ENCODE results near the gene ADGRG1.

The ADGRG1 gene

DNA sequence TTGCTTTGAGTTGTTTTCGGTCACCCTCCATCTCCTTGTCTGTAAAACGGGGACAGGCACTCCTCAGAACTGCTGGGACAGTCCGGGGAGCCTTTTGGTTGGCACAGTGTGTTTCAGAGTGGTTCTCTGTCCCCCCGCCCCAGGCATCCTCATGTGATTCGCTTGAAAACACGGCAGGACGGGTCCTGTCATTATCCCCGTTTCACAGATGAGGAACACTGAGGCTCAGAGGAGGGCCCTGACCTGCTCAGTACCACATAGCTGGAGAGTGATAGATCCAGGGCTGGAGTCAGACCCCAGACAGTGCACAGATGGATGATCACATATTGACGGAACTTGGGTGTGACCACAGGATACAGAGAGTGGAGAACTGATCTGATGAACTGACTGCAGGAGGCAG lies 13.5 kb upstream of the ADGRG1 start:
- Histone ChIP-seq H3K9me3 (ENCODE audit: insufficient read depth, low read length, severe bottlenecking) (no peaks in the 10 kb centered on the region), H2AFZ (ENCODE audit: low read depth, low read length) (no peak overlapping the region), H3K4me2 (ENCODE audit: insufficient read depth, low read length) (no peak overlapping the region), H3K9ac (ENCODE audit: low read depth, low read length) (no peak overlapping the region), H3K4me3 (ENCODE audit: low read depth in 1 of 2, low read length in 2 of 2) (no peak overlapping the region), H3K36me3 (ENCODE audit: insufficient read depth, low read length) (no peaks in the 10 kb centered on the region), H3K4me1 (ENCODE audit: insufficient read depth, low read length) (no peaks in the 10 kb centered on the region), H3K79me2 (ENCODE audit: insufficient read depth, low read length) (no peaks in the 10 kb centered on the region), H3K27me3 (ENCODE audit: insufficient read depth, low read length, poor library complexity) (no peaks in the 10 kb centered on the region), H4K20me1 (ENCODE audit: insufficient read depth, low read length) (no peaks in the 10 kb centered on the region), H3K27ac (ENCODE audit: low read length) (no peak overlapping the region)
- DNase-seq (no peak), ATAC-seq (ENCODE audit: insufficient read depth, low read depth) (no peak)
- TF ChIP-seq EZH2 (IDR thresholded peaks at IDR 0.05; ENCODE audit: borderline replicate concordance, low read depth, low read length, severe bottlenecking): no peak
- TF ChIP-seq, protein P1, sequence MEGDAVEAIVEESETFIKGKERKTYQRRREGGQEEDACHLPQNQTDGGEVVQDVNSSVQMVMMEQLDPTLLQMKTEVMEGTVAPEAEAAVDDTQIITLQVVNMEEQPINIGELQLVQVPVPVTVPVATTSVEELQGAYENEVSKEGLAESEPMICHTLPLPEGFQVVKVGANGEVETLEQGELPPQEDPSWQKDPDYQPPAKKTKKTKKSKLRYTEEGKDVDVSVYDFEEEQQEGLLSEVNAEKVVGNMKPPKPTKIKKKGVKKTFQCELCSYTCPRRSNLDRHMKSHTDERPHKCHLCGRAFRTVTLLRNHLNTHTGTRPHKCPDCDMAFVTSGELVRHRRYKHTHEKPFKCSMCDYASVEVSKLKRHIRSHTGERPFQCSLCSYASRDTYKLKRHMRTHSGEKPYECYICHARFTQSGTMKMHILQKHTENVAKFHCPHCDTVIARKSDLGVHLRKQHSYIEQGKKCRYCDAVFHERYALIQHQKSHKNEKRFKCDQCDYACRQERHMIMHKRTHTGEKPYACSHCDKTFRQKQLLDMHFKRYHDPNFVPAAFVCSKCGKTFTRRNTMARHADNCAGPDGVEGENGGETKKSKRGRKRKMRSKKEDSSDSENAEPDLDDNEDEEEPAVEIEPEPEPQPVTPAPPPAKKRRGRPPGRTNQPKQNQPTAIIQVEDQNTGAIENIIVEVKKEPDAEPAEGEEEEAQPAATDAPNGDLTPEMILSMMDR (IDR thresholded peaks at IDR 0.05; ENCODE audit: borderline replicate concordance, extremely low read depth, low read length, poor library complexity, severe bottlenecking): no peak

DNA sequence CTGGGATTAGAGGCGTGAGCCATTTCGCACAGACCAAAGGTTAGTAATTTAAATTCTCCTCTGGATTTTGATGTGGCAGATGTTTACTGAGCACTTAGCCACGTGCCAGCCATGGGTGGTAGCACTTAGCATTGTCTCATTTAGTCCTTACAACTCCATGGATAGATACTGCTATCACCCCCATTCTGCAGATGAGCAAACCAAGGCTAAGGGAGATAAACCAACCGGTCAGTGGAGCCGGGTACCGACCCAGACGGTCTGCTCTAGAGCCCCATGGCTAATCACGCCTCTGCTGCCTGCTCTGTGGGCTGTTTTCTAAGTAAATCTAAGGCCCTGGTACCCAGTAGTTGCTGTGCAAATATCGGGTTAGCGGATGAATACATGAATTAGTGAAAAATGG lies 12.6 kb upstream of the ADGRG1 start:
- no peak for DNase-seq
- H3K27ac ChIP-seq (ENCODE audit: low read length): no peak overlapping the region
- H3K9me3 ChIP-seq (ENCODE audit: insufficient read depth, low read length, severe bottlenecking): no peaks in the 10 kb centered on the region
- no peaks in the 10 kb centered on the region for H3K27me3 ChIP-seq (ENCODE audit: insufficient read depth, low read length, poor library complexity)
- no peak overlapping the region for H3K9ac ChIP-seq (ENCODE audit: low read depth, low read length)
- H4K20me1 ChIP-seq (ENCODE audit: insufficient read depth, low read length): no peaks in the 10 kb centered on the region
- H2AFZ ChIP-seq (ENCODE audit: low read depth, low read length): no peak overlapping the region
- TF ChIP-seq, protein P1 (IDR thresholded peaks at IDR 0.05; ENCODE audit: borderline replicate concordance, extremely low read depth, low read length, poor library complexity, severe bottlenecking): no peak
- no peak for TF ChIP-seq EZH2 (IDR thresholded peaks at IDR 0.05; ENCODE audit: borderline replicate concordance, low read depth, low read length, severe bottlenecking)
- H3K36me3 ChIP-seq (ENCODE audit: insufficient read depth, low read length): no peaks in the 10 kb centered on the region
- H3K4me3 ChIP-seq (ENCODE audit: low read depth in 1 of 2, low read length in 2 of 2): no peak overlapping the region
- no peaks in the 10 kb centered on the region for H3K4me1 ChIP-seq (ENCODE audit: insufficient read depth, low read length)
- no peak for ATAC-seq (ENCODE audit: insufficient read depth, low read depth)
- no peaks in the 10 kb centered on the region for H3K79me2 ChIP-seq (ENCODE audit: insufficient read depth, low read length)
- no peak overlapping the region for H3K4me2 ChIP-seq (ENCODE audit: insufficient read depth, low read length)

DNA sequence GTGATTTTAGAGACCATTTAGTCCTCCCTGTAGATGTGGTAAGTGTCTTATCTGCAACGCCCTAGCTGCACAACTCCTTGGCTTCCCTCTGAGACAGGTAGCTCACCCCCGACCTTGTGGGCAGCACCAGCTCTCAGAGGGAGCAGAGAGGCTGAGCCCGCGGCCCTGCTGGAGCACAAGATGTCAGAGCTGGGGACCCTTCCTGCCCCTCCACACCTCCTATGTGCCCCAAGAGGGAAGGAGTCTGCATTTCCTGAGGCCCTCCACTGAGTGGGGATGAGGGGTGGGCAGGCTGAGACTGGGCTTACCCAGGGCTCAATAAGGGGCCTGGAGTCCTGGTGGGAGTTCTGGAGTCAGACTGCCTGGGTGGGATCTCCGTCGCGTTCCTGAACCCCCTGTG lies 12.2 kb upstream of the ADGRG1 start:
- Histone ChIP-seq H3K4me2 (ENCODE audit: insufficient read depth, low read length) (no peak overlapping the region), H3K27me3 (ENCODE audit: insufficient read depth, low read length, poor library complexity) (no peaks in the 10 kb centered on the region), H3K4me1 (ENCODE audit: insufficient read depth, low read length) (no peaks in the 10 kb centered on the region), H2AFZ (ENCODE audit: low read depth, low read length) (no peak overlapping the region), H3K79me2 (ENCODE audit: insufficient read depth, low read length) (no peaks in the 10 kb centered on the region), H4K20me1 (ENCODE audit: insufficient read depth, low read length) (no peaks in the 10 kb centered on the region), H3K9ac (ENCODE audit: low read depth, low read length) (no peak overlapping the region), H3K36me3 (ENCODE audit: insufficient read depth, low read length) (no peaks in the 10 kb centered on the region), H3K9me3 (ENCODE audit: insufficient read depth, low read length, severe bottlenecking) (no peaks in the 10 kb centered on the region), H3K27ac (ENCODE audit: low read length) (no peak overlapping the region), H3K4me3 (ENCODE audit: low read depth in 1 of 2, low read length in 2 of 2) (no peak overlapping the region)
- no peak for ATAC-seq (ENCODE audit: insufficient read depth, low read depth)
- TF ChIP-seq, protein P1 (IDR thresholded peaks at IDR 0.05; ENCODE audit: borderline replicate concordance, extremely low read depth, low read length, poor library complexity, severe bottlenecking): no peak
- no peak for TF ChIP-seq EZH2 (IDR thresholded peaks at IDR 0.05; ENCODE audit: borderline replicate concordance, low read depth, low read length, severe bottlenecking)
- no peak for DNase-seq

DNA sequence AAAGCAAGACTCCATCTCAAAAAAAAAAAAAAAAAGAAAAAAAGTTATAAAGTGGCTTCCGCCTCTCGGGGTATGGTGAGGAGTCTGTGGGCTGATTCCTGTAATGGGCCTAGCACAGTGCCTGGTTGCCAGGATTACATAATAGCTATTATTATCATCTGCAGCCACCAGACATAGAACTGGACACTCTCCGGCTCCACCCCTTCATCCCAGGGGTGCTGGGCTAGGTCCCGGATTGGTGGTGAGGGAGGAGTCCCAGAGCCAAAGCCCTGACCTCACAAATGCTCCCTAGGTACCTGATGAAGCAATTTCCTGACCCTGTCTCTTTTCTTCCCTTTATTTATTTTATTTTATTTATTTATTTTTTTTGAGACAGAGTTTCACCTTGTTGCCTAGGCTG lies 11.6 kb upstream of the ADGRG1 start:
- Histone ChIP-seq H3K9me3 (ENCODE audit: insufficient read depth, low read length, severe bottlenecking) (no peaks in the 10 kb centered on the region), H3K4me2 (ENCODE audit: insufficient read depth, low read length) (no peak overlapping the region), H4K20me1 (ENCODE audit: insufficient read depth, low read length) (no peaks in the 10 kb centered on the region), H3K27me3 (ENCODE audit: insufficient read depth, low read length, poor library complexity) (no peaks in the 10 kb centered on the region), H3K9ac (ENCODE audit: low read depth, low read length) (no peak overlapping the region), H3K36me3 (ENCODE audit: insufficient read depth, low read length) (no peaks in the 10 kb centered on the region), H3K4me1 (ENCODE audit: insufficient read depth, low read length) (no peaks in the 10 kb centered on the region), H3K4me3 (ENCODE audit: low read depth in 1 of 2, low read length in 2 of 2) (no peak overlapping the region), H2AFZ (ENCODE audit: low read depth, low read length) (no peak overlapping the region), H3K27ac (ENCODE audit: low read length) (no peak overlapping the region), H3K79me2 (ENCODE audit: insufficient read depth, low read length) (no peaks in the 10 kb centered on the region)
- no peak for ATAC-seq (ENCODE audit: insufficient read depth, low read depth)
- DNase-seq: no peak
- TF ChIP-seq, protein P1 (IDR thresholded peaks at IDR 0.05; ENCODE audit: borderline replicate concordance, extremely low read depth, low read length, poor library complexity, severe bottlenecking): no peak
- TF ChIP-seq EZH2 (IDR thresholded peaks at IDR 0.05; ENCODE audit: borderline replicate concordance, low read depth, low read length, severe bottlenecking): no peak

Measured in DND-41 (cell line).